Raji (cell line): ENCODE measurements around the gene BMPR2.

Experiments used
- POLR2A ChIP-seq: IDR thresholded peaks from 2 replicates; pipeline ENCODE4 v1.6.1; 2011; ENCODE audit warnings: low read depth, low read length, control low read depth; ENCODE audit not compliant: insufficient read depth

The BMPR2 gene

DNA sequence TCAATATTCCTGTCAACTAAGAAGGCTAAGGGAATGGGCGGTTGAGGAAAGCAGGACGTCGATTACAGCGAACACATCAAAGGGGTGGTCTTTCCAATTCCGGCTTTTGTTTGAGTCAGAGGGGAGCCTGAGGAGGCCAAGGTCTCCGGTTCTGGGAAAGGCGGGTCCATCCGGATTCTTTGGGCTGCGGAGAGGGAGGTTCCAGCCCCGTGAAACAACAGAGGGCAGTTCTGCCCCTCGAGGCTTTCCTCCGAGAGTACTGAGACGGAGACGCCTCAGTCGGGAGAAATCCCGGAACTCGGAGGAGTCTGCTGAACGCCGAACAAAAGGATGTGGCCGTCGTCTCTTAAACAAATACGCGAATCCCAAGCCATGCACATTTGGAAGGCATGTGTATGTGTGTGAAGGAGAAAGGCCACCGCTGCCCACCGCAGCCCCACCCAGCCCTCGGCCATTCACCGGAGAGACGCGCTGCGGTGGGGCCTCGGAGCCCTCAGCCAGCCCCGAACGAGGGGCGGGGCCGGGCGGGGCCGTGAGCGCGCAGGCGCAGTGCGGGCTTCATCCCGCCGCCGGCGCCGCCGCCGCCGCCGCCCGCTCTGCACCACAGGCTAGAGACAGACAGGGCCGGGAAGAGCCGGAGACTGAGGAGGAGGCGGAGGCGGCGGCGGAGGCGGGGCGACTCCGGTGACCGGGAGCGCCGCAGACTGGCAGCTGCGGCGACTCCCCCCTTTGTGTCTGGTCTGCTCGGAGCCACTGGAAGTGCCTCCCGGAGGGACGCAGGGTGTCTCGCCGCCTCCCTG is at the start of gene BMPR2:
BMPR2 (plus strand) TSS at position 719 of the 800 bp plus-strand sequence. CDS start 1,148 bp downstream, outside the sequence.
- TF ChIP-seq POLR2A: peak; percentile 94

DNA sequence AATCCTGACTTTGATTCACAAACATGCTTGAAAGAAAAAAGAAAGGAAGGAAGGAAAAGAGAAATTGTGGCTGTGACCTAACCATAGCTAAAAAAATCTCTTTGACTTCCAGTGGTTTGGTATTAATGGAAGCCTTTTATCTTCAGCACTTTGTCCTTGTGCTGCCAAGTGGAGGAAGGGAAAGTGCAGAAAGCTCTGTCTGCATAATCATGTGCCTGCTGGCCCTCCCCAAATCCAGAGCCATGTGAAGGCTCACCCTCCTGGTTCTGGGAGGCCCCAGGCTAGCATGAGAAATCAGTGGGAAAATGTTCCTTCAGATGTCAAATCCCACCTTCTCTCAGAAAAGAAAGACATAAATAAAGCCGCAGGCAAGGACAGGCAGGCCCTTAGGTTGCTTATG is 48.3 kb upstream of the BMPR2 start:
- no peak for TF ChIP-seq POLR2A

DNA sequence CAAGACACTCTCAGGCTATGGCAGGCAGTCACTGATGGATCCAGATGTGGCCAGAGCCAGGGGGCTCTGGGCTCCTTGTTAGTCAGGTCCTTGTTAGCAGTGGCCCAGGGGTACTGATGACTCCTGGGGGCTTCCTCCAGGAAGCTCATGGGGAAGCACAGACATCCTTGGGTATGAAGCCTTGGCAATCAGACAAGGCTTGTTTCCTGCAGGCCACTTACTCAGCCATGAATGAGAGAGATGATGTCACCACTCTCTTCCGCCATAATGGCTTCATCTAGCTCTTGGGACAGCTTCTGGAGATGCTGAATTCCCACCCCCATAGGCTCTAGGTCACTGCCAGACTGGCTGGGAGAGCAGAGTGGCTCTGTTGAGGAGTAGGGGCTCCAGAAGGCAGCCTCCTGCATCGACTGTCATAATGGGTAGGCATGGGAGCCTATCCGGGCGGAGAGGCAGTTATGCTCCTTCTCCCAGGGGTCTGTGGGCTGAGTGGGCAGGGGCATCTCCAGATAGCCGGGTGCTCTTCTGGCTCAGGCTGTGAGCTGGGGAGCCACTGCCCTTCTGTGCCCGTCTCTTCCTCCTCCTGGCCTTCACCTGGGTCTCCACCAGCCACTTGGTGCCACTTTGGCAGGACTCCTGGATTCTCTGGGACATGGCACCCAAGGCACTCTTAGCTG is 40.2 kb upstream of the BMPR2 start:
- TF ChIP-seq POLR2A: no peak

DNA sequence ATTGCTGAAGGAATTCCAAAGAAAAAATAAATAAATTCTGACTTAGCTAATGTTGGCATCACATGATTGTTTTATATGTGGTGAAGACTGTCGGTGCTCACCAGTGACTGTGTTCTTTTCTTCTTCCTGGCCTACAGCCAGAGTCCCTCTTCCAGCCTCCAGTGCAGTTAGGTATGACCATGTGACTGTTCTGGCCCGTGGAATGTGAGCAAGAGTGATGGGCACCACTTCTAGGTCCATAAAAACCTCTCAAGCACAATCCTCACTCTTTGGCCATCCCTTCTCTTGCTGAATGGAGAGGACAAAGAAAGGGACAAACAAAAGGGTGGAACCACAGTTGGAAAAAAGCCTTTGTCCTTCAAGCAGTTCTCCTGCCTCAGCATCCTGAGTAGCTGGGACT is 39.0 kb upstream of the BMPR2 start:
- TF ChIP-seq POLR2A: no peak

DNA sequence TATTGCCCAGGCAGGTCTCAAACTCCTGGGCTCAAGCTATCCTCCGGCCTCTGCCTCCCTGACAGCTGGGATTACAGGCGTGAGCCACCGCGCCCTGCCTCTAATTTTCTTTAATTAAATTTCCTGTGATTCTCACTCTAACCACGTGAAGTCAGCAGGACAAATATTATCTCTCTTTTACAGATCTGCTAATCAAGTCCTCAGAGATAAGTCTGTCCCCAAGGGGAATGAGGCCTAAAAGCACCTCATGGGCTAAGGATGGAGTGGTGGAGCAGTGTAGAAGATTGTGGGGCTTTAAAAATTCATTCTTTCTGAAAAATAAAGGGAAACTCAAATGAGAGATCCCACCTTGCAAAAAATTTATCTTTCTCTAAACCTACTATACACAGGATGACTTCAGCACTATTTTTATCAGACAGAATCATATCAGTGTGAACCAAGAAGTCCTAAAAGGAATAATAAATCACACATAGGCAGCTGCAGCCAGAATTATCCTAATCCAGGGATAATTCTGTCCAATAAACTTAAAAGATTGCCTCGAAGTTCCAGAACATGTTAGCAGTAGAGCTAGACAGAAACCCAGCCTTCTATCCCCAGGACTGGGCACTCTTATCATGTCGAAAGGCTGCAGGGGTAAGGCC is 38.3 kb upstream of the BMPR2 start:
- TF ChIP-seq POLR2A: no peak

DNA sequence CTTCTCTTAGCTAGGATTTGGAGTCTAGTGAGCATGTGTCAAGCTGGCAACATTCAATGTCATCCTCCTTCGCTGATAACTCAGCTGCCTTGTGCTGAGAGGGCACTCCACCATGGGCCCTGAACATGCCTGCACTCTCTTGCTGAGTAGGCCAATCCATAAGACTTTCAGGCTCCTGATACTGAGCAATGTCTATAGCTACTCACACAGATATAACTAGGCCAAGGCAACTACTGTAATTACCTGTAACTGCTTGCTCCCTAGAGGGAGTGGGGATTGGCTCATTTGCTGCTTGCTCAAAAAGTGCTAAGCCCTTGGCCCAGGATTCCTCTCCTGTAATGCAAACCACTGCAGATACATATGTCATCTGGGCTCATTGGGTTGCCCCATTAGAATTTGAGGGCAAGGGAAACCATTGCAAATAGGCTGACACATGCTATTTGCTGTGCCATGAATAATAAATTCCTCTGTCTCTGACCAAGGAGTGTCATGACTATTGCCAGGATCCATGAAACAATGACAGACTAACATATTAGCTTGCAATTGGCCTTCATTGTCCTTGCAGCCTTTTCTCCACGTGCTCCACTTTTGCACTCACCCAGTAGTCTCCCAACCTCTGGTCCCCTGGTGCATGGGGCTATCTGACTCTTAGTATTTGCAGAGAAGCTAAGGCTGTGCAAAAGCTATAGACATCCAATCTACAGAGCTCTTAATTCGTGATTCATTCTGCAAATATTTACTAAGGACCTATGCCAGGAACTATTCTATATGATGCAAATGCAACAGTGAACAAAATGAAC is 36.9 kb upstream of the BMPR2 start:
- no peak for TF ChIP-seq POLR2A

DNA sequence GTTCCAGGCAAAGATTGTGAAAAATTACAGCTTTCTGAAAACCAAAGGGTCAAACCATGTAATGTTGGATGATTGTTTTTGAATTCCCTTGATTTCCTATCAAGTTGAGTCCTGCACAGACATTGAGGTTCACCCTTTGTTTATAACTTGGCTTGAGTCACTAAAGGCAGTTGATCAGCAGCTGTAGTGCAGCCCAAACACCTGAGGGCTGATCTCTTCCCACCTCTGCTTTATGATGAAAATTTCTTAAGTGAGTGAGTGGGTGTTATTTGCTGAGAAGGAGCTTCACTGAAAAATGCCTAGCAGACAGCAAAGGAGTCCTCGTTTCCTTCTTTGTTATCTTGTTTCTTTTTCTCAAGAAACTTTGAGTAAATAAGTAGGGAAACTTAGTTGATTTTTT is 31.9 kb upstream of the BMPR2 start:
- TF ChIP-seq POLR2A: no peak

DNA sequence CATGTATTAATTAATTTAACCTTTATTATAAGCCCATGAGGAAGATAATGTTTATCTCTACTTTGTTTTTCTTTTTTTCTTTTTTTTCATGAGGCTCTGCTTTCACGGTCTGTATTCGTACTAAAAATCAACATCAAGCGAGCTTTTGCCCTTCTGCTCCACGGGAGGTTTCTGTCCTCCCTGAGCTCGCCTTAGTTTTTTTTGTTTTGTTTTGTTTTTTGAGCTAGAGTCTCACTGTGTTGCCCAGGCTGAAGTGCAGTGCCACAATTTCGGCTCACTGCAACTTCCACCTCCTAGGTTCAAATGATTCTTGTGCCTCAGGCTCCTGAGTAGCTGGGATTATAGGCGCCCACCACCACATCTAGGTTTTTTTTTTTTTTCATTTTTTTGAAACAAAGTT is 29.9 kb upstream of the BMPR2 start:
- TF ChIP-seq POLR2A: no peak

DNA sequence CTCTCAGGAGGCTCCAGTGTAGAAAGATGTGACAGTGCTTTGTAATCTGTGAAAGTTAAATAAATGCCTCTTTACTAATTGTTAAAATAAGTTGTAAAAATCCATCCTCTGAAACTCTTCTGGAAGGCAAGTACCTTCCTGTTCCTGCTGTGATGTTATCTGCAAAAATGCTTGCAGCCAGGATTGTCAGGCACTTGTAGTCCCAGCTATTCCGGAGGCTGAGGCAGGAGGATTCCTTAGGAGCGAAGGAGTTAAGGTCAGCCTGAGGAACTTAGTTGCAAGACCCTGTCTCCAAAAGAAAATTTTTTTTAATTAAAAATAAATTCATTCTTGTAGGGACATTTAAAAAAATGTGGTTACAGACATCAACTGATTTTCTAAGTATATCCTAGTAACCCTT is 22.7 kb upstream of the BMPR2 start:
- no peak for TF ChIP-seq POLR2A

DNA sequence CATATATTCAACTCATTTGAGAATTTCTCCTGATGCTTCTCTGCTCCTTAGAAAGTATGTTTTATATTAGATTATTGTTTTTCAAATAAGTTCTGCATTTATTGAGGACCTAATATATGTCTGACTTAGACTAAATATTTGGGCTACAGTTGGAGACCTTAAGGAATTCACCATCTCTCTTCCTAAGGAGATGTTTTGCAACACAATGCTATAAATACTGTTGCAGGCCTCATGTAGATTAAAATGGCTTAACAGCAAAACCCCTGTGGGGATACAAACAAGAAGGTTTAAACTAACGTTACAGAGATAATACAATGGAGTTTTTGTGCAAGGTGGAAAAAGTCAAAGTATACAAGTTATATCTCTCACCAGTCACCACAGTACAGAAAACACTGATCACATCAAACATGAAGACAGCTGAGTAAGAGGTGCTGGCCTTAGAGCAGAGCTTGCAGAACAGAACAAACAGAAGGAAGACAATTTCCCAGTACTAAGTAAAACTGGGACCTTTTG is 20.1 kb upstream of the BMPR2 start:
- no peak for TF ChIP-seq POLR2A

DNA sequence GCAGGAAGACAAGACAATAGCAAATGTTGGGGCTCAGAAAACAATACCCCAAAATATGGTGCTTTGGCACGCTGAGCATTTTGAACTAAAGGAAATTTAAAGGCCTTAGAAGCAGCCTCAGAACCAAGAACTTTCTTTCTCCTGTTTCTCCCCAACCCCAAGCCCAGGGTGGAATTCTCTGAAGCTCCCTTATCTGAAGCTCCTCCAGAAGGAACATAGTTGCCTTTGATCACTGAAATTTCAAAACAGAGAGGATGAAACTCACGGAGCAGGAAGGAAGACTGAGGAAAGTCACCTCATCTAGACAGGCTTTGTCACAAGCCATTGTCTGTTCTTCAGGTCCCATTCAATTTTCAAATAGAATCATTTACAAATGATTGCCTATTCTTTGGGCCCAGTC is 15.5 kb upstream of the BMPR2 start:
- TF ChIP-seq POLR2A: no peak

DNA sequence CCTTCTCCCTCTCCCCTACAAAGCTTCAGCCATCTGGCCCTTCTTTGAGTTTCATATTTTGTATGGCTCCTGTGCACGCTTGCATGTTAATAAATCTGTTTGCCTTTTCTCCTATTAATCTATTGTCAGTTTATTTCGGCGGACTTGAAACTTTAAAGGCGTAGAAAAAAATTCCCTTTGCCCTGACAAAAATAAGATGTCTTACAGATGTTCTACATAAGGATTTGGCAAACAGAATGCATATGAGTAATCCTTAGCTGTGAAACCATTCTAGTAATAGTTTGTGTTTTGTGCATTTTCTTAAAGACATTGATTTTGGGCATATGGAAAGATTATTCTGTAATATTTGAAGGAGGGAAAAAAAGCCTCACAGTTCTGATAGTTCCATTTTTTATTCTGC is 15.0 kb upstream of the BMPR2 start:
- TF ChIP-seq POLR2A: no peak

DNA sequence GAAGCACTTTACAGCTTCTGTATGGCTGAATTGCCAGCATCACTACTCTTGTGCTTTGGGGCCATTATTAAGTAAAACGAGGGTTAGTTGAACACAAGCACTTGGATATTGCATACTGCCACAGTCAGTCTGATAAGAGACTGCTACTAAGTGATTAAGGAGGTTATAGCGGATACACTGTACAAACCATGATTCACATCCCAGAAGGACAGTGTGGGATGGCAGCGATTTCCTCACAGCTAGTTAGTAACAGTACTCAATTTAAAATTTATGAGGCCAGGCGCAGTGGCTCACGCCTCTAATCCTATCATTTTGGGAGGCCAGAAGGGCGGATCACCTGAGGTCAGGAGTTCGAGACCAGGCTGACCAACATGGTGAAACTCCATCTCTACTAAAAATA is 2.6 kb upstream of the BMPR2 start:
- no peak for TF ChIP-seq POLR2A

DNA sequence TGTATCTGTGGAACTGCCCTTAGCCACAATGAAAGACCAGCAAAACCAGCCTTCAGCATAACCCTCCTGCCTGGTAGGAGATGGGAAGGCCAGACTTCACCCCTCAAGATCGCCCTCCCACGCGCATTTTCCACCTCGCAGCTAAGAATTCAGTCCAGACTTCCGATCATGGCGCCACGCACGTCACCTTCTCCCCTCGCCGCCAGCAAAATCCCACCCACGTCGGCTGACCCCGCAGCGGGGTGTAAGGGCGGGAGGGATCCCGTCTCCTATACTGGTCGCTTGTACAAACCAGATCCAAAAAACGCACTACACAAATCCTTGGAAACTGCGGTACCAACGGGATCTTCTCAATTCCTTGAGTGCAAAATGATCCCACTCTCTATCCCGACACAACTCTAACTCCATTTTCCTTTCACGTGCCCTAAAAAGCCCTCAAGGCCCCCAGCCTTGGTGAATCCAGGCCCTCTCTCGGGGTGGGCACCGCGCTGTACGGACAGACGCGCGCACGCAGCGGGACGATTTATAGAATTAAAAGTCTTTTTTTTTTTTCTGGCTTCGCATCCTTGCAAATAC is 1.0 kb upstream of the BMPR2 start:
- TF ChIP-seq POLR2A: no peak
